Measurements from ENCODE around the gene PSME2. TPM values are rescaled to one million over a fixed set of nuclear protein-coding genes. Genes with fewer than 3 reads are reported as not detected.

Gene PSME2
- total RNA-seq, 1 donor from 2014 or later, result 173 TPM

DNA sequence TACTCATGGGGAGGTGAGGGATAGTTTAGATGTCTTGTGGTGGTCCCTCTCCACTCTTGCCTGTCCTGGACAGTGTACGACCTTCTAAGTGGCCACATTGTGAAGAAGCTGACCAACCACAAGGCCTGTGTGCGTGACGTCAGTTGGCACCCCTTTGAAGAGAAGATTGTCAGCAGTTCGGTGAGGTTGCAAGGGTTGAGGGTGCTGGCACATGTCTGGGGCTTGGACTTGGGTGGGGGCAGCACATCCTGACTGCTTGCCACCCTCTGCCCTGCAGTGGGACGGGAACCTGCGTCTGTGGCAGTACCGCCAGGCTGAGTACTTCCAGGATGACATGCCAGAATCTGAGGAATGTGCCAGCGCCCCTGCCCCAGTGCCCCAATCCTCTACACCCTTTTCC, 23.5 kb downstream of the PSME2 start:
- Histone ChIP-seq H3K4me2 (ENCODE audit: low read length) (no peak overlapping the region), H3K9ac (ENCODE audit: low read length) (no peak overlapping the region), H3K4me1 (ENCODE audit: insufficient read depth, low read length) (no peaks in the 10 kb centered on the region), H3K4me3 (ENCODE audit: insufficient read depth, low read depth, low read length) (no peak overlapping the region), H3K9me3 (ENCODE audit: insufficient read depth, low read depth, low read length) (no peaks in the 10 kb centered on the region), H3K27me3 (ENCODE audit: insufficient read depth, low read length) (no peaks in the 10 kb centered on the region), H2AFZ (ENCODE audit: low read depth, low read length) (no peak overlapping the region), H4K20me1 (ENCODE audit: insufficient read depth, low read length) (no peaks in the 10 kb centered on the region), H3K36me3 (ENCODE audit: insufficient read depth, low read length) (peaks cover 29% of the 10 kb centered on the region), H3K27ac (ENCODE audit: low read depth, low read length) (no peak overlapping the region), H3K79me2 (ENCODE audit: insufficient read depth, low read length) (no peaks in the 10 kb centered on the region)
- Mint-ChIP-seq H3K9me3 (ENCODE audit: unreplicated experiment) (no peaks in the 10 kb centered on the region), H3K27ac (ENCODE audit: unreplicated experiment) (no peak overlapping the region), H3K27me3 (ENCODE audit: low read depth, unreplicated experiment) (no peaks in the 10 kb centered on the region), H3K36me3 (ENCODE audit: low read depth, unreplicated experiment) (peaks cover 27% of the 10 kb centered on the region), H3K4me3 (ENCODE audit: unreplicated experiment) (no peak overlapping the region), H3K4me1 (ENCODE audit: low read depth, unreplicated experiment) (no peaks in the 10 kb centered on the region)
- FAIRE-seq (no peak), DNase-seq (ENCODE audit: low read depth) (no peak)
- TF ChIP-seq EZH2 (IDR thresholded peaks at IDR 0.05; ENCODE audit: insufficient read depth, low read length), result no peak
- no peak for TF ChIP-seq CTCF (IDR thresholded peaks at IDR 0.05; ENCODE audit: insufficient read depth, low read depth, low read length)

- peaks cover 30% of the 10 kb centered on the region for H3K36me3 ChIP-seq (ENCODE audit: insufficient read depth, low read length)
- no peak for FAIRE-seq
- no peak overlapping the region for H3K9ac ChIP-seq (ENCODE audit: low read length)
- no peak for DNase-seq (ENCODE audit: low read depth)
- no peaks in the 10 kb centered on the region for H4K20me1 ChIP-seq (ENCODE audit: insufficient read depth, low read length)
- H3K4me1 ChIP-seq (ENCODE audit: insufficient read depth, low read length), result no peaks in the 10 kb centered on the region
- H3K4me1 Mint-ChIP-seq (ENCODE audit: low read depth, unreplicated experiment), result no peaks in the 10 kb centered on the region
- TF ChIP-seq EZH2 (IDR thresholded peaks at IDR 0.05; ENCODE audit: insufficient read depth, low read length) (no peak), CTCF (IDR thresholded peaks at IDR 0.05; ENCODE audit: insufficient read depth, low read depth, low read length) (no peak)
- no peak overlapping the region for H2AFZ ChIP-seq (ENCODE audit: low read depth, low read length)
- H3K4me2 ChIP-seq (ENCODE audit: low read length), result no peak overlapping the region
- H3K4me3 ChIP-seq (ENCODE audit: insufficient read depth, low read depth, low read length), result no peak overlapping the region
- H3K9me3 Mint-ChIP-seq (ENCODE audit: unreplicated experiment), result no peaks in the 10 kb centered on the region
- no peak overlapping the region for H3K27ac Mint-ChIP-seq (ENCODE audit: unreplicated experiment)
- H3K27ac ChIP-seq (ENCODE audit: low read depth, low read length), result no peak overlapping the region
- no peaks in the 10 kb centered on the region for H3K79me2 ChIP-seq (ENCODE audit: insufficient read depth, low read length)
- H3K27me3 Mint-ChIP-seq (ENCODE audit: low read depth, unreplicated experiment), result no peaks in the 10 kb centered on the region
- H3K36me3 Mint-ChIP-seq (ENCODE audit: low read depth, unreplicated experiment), result peaks cover 27% of the 10 kb centered on the region
- no peak overlapping the region for H3K4me3 Mint-ChIP-seq (ENCODE audit: unreplicated experiment)
- no peaks in the 10 kb centered on the region for H3K9me3 ChIP-seq (ENCODE audit: insufficient read depth, low read depth, low read length)
- H3K27me3 ChIP-seq (ENCODE audit: insufficient read depth, low read length), result no peaks in the 10 kb centered on the region
These were observed 24.0 kb downstream of the PSME2 start for GRCh38 chr14:24122416-24122815.

- Histone ChIP-seq H3K27me3 (ENCODE audit: insufficient read depth, low read length) (no peaks in the 10 kb centered on the region), H3K4me3 (ENCODE audit: insufficient read depth, low read depth, low read length) (no peak overlapping the region), H3K27ac (ENCODE audit: low read depth, low read length) (no peak overlapping the region), H3K4me1 (ENCODE audit: insufficient read depth, low read length) (no peaks in the 10 kb centered on the region), H3K79me2 (ENCODE audit: insufficient read depth, low read length) (peaks cover 6% of the 10 kb centered on the region), H4K20me1 (ENCODE audit: insufficient read depth, low read length) (no peaks in the 10 kb centered on the region), H3K36me3 (ENCODE audit: insufficient read depth, low read length) (peaks cover 30% of the 10 kb centered on the region), H3K9ac (ENCODE audit: low read length) (no peak overlapping the region), H2AFZ (ENCODE audit: low read depth, low read length) (no peak overlapping the region), H3K4me2 (ENCODE audit: low read length) (no peak overlapping the region), H3K9me3 (ENCODE audit: insufficient read depth, low read depth, low read length) (no peaks in the 10 kb centered on the region)
- FAIRE-seq (no peak), DNase-seq (ENCODE audit: low read depth) (no peak)
- Mint-ChIP-seq H3K4me1 (ENCODE audit: low read depth, unreplicated experiment) (no peaks in the 10 kb centered on the region), H3K4me3 (ENCODE audit: unreplicated experiment) (no peak overlapping the region), H3K36me3 (ENCODE audit: low read depth, unreplicated experiment) (peaks cover 34% of the 10 kb centered on the region), H3K27ac (ENCODE audit: unreplicated experiment) (no peak overlapping the region), H3K9me3 (ENCODE audit: unreplicated experiment) (no peaks in the 10 kb centered on the region), H3K27me3 (ENCODE audit: low read depth, unreplicated experiment) (no peaks in the 10 kb centered on the region)
- TF ChIP-seq CTCF (IDR thresholded peaks at IDR 0.05; ENCODE audit: insufficient read depth, low read depth, low read length), result no peak
- no peak for TF ChIP-seq EZH2 (IDR thresholded peaks at IDR 0.05; ENCODE audit: insufficient read depth, low read length)
These were observed 25.2 kb downstream of the PSME2 start for GRCh38 chr14:24121210-24121609.

All from astrocyte (in vitro differentiated cells and primary cell).